NCI-H446 treated with DMSO at 0.1 percent for 48 hours (cell line): Measurements from ENCODE around the gene CCDC97.

ENCODE experiments used
- DNase-seq: peaks from one replicate; lab custom pipeline; 2025; lab: John Stamatoyannopoulos, UW

The CCDC97 gene

GRCh38 chr19:41298348-41298964 lies 11.5 kb upstream of the CCDC97 start:
- DNase-seq = no peak

DNA sequence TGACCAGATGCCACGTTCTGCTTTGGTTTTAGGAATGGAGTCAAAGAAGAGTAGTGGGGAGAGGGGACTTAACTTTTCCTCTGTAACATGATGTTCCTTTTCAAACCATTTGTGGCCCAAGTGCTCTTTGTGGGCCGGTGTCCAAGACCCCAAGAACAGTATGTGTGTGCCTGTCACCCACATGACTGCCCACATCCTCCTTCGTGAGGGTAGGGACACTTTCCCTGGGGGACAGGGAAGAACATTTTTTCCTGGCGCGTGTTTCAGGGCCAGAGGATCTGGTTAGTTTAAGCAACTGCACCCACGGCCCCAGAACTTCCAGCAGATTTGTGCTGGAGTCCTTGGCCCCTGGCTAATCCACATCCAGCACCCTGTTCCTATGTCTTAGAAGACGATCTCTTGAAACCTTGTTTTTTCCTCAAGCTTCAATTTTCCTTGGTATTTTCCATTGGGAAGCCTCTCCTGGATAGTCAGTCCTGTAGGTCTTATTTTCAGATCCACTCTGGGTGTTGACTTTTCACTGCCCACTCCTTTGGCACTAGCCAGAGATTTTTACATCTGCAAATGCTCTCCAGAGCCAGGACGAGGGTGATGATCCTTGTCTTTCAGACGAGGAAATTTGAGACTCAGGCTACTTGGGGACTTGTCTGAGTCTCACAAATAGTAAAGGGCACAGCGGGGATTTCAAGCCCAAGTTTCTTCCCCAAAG lies 10.8 kb upstream of the CCDC97 start:
- DNase-seq = no peak

- DNase-seq = no peak
Measured at GRCh38 chr19:41299755-41300089, 10.2 kb upstream of the CCDC97 start.

DNA sequence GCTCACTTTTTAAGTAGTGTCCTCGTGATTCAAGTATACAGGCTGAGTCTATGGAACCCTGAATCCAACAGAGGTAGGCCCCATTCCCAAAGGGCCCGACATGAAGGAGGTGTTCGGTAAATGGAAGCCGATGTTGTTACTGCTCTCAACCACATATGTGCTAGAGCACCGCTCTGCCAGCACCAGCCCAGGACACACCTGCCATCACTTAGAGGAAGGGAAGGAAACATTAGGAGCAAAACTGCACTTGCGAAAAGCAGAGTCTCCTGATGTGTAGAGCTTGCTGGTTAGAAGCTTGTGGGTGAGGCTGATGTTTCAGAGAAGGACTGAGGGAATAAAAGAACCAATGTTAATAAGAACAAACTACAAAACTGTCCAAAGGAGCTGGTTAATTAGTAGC lies 9.4 kb upstream of the CCDC97 start:
- DNase-seq = no peak

- DNase-seq = no peak
Measured at GRCh38 chr19:41302624-41303351, 7.2 kb upstream of the CCDC97 start.

GRCh38 chr19:41303954-41304353 lies 6.0 kb upstream of the CCDC97 start:
- no peak for DNase-seq

DNA sequence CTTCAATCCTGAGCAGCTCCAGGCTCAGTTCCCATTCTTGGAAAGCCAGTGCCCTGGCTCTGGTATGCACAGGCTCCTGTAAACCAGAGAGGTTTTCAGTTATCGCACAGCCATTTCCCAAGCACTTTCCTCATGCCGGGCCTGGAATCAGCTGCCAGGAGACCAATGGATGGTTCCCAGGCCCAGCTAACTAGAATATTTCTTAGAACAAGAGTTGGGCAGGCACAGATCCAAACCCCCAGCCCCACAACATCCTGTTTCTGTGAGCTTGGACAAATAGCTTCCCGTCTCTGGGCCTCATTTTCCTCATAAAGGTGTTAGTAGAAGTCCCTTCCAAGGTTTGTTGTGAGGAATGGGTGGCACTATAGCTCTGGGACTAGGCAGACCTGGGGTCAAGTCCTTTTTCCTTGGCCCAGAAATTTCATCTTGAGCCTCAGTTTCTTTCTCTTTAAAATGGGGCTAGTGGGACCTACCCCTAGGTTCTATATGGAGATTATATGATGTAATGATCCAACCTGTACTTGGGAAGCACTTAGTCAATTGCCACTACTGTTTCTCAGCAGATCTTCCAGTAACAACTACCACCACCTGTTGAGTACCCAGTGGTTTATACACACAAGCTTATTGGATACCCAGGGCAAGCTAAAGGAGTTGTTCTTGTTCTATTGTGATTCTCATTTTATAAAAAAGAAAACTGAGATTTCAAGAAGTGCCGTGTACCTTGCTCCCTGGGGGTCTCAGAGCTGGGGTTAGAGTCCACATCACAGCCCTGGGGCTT lies 5.1 kb upstream of the CCDC97 start:
- DNase-seq = no peak

GRCh38 chr19:41305927-41306793 lies 3.8 kb upstream of the CCDC97 start:
- DNase-seq = no peak

DNA sequence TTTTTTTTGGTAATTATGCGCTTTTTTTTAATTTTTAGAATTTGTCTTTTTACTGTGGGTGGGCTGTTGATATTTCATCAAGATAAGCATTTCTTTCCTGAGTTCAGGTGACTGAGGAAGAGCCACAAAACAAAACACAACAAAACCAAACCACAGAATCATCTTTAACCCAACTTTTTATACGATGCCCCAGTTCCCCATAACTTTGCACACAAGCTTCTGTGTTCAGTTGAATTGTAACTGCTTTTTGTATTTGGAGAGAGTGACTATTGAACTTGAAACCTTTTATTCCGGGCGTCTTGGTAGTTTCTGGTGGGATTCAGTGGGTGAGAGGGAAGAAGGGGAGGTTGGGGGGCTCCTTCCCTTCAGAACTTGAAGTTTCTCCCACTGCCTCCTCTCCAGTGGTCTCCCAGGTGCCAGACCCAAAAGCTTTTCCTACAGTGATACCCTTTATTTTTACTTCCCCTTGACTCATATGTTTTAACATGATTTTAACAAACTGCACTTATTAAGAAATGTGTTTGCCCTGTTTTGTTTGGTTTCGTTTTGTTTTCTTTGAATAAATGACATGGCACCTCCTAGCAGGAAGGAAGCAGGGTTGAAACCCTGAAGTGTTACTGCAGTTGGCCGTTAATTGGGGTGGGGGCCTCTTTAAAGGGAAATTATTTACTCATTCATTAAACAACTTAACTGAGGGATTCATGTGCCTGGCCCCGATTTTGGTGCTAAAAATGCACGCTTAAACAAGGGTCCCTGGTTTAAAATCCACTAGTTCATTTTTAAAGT lies 2.7 kb upstream of the CCDC97 start:
- no peak for DNase-seq

GRCh38 chr19:41307954-41308449 lies 2.0 kb upstream of the CCDC97 start:
- no peak for DNase-seq

DNA sequence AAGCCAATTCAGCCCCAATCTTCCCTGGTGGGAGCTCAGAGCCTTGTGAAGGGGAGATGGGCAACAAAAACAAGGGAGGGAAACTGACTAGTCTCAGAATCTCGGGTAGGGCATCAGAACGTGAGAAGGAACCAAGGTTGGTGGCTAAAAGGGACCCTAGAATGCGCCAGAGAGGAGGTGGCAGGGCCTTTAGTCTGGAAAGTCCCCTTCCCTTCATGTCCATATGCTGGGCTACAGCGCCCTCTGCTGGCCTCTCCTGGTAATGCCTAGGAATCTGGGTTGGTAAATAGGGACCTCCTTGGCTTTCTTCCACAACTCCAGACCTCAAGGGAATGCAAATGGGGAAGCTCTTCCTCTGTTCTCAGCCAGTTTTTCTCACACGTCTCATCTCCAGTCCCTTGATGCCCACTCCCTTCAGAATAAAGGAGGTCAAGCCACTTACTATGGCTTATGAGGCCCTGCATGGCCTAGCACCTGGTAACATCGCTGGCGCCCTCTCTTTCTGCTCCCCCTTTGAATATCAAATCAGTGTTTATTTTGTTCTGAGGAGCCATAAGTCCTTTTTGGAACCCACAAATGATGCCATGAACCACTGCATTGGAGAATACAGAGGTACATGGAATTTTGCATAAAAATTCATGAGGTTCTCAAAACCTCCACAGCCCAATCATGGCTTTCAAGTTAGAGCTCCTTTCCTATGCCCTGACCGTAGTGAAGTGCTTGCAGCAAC lies 1.4 kb upstream of the CCDC97 start:
- DNase-seq = peak; percentile 61

DNA sequence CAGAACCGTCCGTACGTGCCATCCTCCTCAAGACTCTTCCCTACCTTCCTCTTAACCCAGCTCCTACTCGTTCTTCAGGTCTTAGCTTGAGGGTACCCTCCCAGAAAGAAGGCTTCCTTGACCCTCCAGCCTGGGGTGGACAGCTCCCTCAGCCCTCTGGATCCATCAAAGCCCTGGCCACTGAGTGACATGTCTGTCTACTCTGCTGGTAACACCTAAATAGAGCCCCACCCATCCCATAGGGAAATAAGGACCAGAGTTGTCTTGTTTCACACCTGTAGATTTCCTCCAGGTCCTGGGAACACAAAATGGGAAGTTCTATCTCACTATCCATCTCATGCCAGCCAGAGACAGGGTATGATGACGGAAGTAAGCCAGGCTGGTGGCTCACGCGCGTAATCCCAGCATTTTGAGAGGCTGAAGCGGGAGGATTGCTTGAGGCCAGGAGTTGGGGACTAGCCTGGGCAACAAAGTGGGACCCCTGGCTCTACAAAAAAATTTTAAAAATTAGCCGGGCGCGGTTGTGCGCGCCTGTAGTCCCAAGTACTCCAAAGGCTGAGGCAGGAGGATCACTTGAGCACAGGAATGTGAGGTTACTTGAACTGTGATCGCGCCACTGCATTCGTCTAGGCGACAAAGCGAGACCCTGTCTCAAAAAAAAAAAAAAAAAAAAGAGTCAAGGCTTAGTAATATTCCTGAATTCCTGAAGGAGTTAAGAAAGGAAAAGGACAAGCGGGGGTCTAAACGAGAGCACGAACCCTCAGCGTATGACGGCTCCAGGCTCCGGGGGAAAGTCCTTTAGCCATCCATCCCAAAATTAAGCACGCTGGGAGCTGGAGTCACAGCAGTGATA lies 566 bp upstream of the CCDC97 start:
- no peak for DNase-seq

GRCh38 chr19:41311072-41311471 lies 1.1 kb downstream of the CCDC97 start:
- no peak for DNase-seq

- DNase-seq = no peak
Measured at GRCh38 chr19:41311613-41312012, 1.6 kb downstream of the CCDC97 start.

GRCh38 chr19:41316306-41316920 lies 6.4 kb downstream of the CCDC97 start:
- DNase-seq = no peak

DNA sequence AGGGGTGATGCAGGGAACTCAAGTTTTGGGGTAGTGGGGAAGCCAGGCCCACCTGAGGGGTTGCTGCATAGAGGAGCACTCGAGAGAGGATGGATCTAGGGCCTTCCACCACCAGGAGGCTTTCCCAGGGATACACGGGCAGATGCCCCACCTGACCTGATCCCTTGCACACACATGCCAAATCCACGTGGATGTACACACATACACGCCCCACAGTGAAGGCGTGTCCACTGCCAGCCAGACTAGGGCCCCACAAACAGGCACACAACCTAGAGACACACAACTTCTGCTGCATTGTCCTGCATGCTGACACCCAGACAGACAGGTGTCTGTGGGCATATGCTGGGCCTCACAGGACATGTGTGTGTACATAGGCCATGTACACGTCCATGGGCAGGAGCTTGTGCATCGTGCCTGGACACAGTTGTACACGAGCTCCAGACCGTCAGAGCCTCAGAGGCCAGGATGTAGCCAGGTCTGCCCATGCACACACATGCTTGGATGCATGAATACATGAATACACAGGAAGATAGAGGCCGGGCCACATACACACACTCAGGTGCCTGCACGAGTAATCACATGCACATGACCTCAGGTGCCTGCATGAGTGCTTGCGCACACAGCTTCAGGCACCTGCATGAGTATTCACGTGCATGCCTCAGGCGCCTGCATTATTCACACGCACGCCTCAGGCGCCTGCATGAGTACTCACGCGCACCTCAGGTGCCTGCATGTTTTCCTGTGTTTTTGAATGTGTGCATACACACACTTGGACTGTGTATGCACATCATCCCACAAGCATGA lies 8.9 kb downstream of the CCDC97 start:
- no peak for DNase-seq

GRCh38 chr19:41319500-41320184 lies 9.7 kb downstream of the CCDC97 start:
- DNase-seq = no peak
